ENCODE results near the gene IFT25. TPM values are rescaled to one million over a fixed set of nuclear protein-coding genes. Genes with fewer than 3 reads are reported as not detected.

Gene IFT25
- total and polyA plus RNA-seq, 2 donors (not counting 3 experiments of a cell fraction or from before 2014, with no cell fraction given), result 13.0 to 34.0 TPM

DNA sequence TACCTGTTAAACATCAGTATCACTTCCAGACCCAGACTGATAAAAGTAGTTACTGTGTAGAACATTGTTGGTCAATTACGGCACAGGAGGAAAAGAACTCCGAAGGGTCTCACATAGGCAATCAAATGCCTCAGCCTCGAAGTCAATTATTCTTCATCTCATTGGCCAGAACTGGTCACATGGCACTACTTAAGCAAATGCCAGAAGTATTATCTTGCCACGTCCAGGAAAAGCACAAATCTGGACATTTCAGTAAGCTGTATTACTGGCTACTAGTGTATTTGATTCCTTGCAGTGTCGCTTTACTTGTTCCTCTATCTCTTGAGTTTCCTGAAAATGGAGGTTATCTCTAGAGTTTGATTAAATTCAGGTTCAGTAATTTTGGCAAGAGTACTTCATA, 27.2 kb downstream of the IFT25 start:
- Histone ChIP-seq H4K20me1 (replicated peaks; ENCODE audit: control insufficient read depth, extremely low read depth, insufficient read depth, low read length) (no peaks in the 10 kb centered on the region), H3K9me1 (replicated peaks; ENCODE audit: control insufficient read depth, extremely low read depth, insufficient read depth, low read length) (no peaks in the 10 kb centered on the region), H3K27ac (ENCODE audit: insufficient read depth, low read depth, low read length) (no peak overlapping the region), H3K9ac (replicated peaks; ENCODE audit: extremely low read depth, insufficient read depth, low read length) (no peak overlapping the region), H3K79me2 (ENCODE audit: control insufficient read depth, insufficient read depth, low read length) (no peaks in the 10 kb centered on the region), H3K4me1 (ENCODE audit: control insufficient read depth, extremely low read depth, insufficient read depth, low read length) (no peaks in the 10 kb centered on the region), H3K27me3 (ENCODE audit: control insufficient read depth in 2 of 2, insufficient read depth in 2 of 2, low read length in 2 of 2) (no peaks in the 10 kb centered on the region), H3K36me3 (ENCODE audit: control insufficient read depth in 2 of 2, extremely low read depth in 1 of 2, insufficient read depth in 2 of 2, low read length in 2 of 2) (peaks cover 3 to 4% of the 10 kb centered on the region in 2 experiments), H3K4me3 (replicated peaks in 1 of 3; ENCODE audit: insufficient read depth in 1 of 3, low read depth in 1 of 3, low read length in 3 of 3) (no peak overlapping the region), H3K4me2 (ENCODE audit: insufficient read depth, low read length) (no peak overlapping the region), H3K9me3 (replicated peaks; ENCODE audit: control insufficient read depth, insufficient read depth, low read length) (no peaks in the 10 kb centered on the region), H2AFZ (ENCODE audit: low read depth, low read length) (no peak overlapping the region)
- POLR2A ChIA-PET, result no interaction called here
- TF ChIP-seq JUN (IDR thresholded peaks at IDR 0.05; ENCODE audit: borderline replicate concordance, insufficient read depth, insufficient read length, low read depth) (no peak), POLR2AphosphoS5 (IDR thresholded peaks at IDR 0.05; ENCODE audit: insufficient read depth, low read depth, low read length) (no peak), POLR2A (IDR thresholded peaks at IDR 0.05; ENCODE audit: low read depth, low read length) (no peak), GATA2 (IDR thresholded peaks at IDR 0.05; ENCODE audit: insufficient read depth, insufficient read length, low read depth, low read length) (no peak), FOS (IDR thresholded peaks at IDR 0.05; ENCODE audit: borderline replicate concordance, insufficient read depth, low read length) (no peak), MYC (IDR thresholded peaks at IDR 0.05; ENCODE audit: low read depth, low read length) (no peak), EZH2 (IDR thresholded peaks at IDR 0.05; ENCODE audit: borderline replicate concordance, low read depth, low read length, severe bottlenecking) (no peak)
- TF ChIP-seq, protein P1, sequence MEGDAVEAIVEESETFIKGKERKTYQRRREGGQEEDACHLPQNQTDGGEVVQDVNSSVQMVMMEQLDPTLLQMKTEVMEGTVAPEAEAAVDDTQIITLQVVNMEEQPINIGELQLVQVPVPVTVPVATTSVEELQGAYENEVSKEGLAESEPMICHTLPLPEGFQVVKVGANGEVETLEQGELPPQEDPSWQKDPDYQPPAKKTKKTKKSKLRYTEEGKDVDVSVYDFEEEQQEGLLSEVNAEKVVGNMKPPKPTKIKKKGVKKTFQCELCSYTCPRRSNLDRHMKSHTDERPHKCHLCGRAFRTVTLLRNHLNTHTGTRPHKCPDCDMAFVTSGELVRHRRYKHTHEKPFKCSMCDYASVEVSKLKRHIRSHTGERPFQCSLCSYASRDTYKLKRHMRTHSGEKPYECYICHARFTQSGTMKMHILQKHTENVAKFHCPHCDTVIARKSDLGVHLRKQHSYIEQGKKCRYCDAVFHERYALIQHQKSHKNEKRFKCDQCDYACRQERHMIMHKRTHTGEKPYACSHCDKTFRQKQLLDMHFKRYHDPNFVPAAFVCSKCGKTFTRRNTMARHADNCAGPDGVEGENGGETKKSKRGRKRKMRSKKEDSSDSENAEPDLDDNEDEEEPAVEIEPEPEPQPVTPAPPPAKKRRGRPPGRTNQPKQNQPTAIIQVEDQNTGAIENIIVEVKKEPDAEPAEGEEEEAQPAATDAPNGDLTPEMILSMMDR (IDR thresholded peaks at IDR 0.05; ENCODE audit: extremely low read depth in 1 of 2, insufficient read depth in 1 of 2, low read depth in 1 of 2, low read length in 2 of 2), result no peak
- TF ChIP-seq, protein P2, sequence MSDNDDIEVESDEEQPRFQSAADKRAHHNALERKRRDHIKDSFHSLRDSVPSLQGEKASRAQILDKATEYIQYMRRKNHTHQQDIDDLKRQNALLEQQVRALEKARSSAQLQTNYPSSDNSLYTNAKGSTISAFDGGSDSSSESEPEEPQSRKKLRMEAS (IDR thresholded peaks at IDR 0.05; ENCODE audit: insufficient read depth, insufficient read length), result no peak
- intact Hi-C loops (cut with micrococcal nuclease), result no loop called here
- FAIRE-seq (no peak), DNase-seq (ENCODE audit: low read depth, low spot score) (no peak)
- dilution Hi-C loops (cut with MboI; ENCODE audit: extremely low pct_ligation_motif_present, low sequenced_read_pairs), result no loop called here
- CTCF ChIA-PET, result no interaction called here
- BruUV-seq (replicated peaks), result no TSS peak

Measured in endothelial cell of umbilical vein (primary cell).